Natural killer cell treated with Interleukin-12 subunit alpha and Interleukin-12 subunit beta and Interleukin-15 and Interleukin-18, amount 100 ng/mL, for 72 hours (primary cell): ENCODE results near the gene ANK3. TPM values are rescaled to one million over a fixed set of nuclear protein-coding genes. Genes with fewer than 3 reads are reported as not detected.

Experiments used
- ATAC-seq, 2 donors: fragments of 150-1000 bp; cut with Tn5 transposase in 1 of 2; sonication (Bioruptor Pico), chemical (Tn5 transposase) in 1 of 2; 2 replicates each; pipeline ENCODE4 v1.10.0; 2021
- DNase-seq: peaks from one replicate; pipeline ENCODE4 v3.0.0; 2022; ENCODE audit warnings: low spot score
- H3K27ac Mint-ChIP-seq, 2 donors: 1 replicate in 1 of 2; 2 replicates in 1 of 2; pipeline ENCODE4 v1.8.0; 2022; ENCODE audit warnings: mixed read lengths in 2 of 2, mild to moderate bottlenecking in 1 of 2, moderate library complexity in 1 of 2
- H3K27me3 Mint-ChIP-seq, 2 donors: 1 replicate in 1 of 2; 2 replicates in 1 of 2; pipeline ENCODE4 v1.8.0; 2022; ENCODE audit warnings: mixed read lengths in 2 of 2
- H3K36me3 Mint-ChIP-seq: one replicate; pipeline ENCODE4 v1.8.0; 2022; ENCODE audit warnings: mixed read lengths
- H3K4me1 Mint-ChIP-seq, 2 donors: 1 replicate in 1 of 2; 2 replicates in 1 of 2; pipeline ENCODE4 v1.8.0; 2022; ENCODE audit warnings: low read depth in 2 of 2, mixed read lengths in 2 of 2, mild to moderate bottlenecking in 1 of 2
- H3K4me3 Mint-ChIP-seq: one replicate; pipeline ENCODE4 v1.8.0; 2022; ENCODE audit warnings: mixed read lengths
- H3K9me3 Mint-ChIP-seq: 2 replicates; pipeline ENCODE4 v1.8.0; 2022; ENCODE audit warnings: mixed read lengths
- total RNA-seq, 2 donors: library from RNA; stranded (reverse); gene quantifications; one replicate each; pipeline ENCODE4 v1.2.3, GENCODE V29; 2022

Gene ANK3
- total RNA-seq, 2 donors from 2014 or later: 22.0 to 92.7 TPM

GRCh38 chr10:60021361-60021760, 368.3 kb downstream of the ANK3 start:
- H3K27me3 Mint-ChIP-seq: peaks cover 13 to 20% of the 10 kb centered on the region in 2 donors
- no peak for DNase-seq
- no peaks in the 10 kb centered on the region for H3K4me1 Mint-ChIP-seq
- H3K9me3 Mint-ChIP-seq: no peaks in the 10 kb centered on the region
- H3K4me3 Mint-ChIP-seq: no peak overlapping the region
- no peaks in the 10 kb centered on the region for H3K36me3 Mint-ChIP-seq
- no peak overlapping the region for H3K27ac Mint-ChIP-seq
- no peak for ATAC-seq

DNA sequence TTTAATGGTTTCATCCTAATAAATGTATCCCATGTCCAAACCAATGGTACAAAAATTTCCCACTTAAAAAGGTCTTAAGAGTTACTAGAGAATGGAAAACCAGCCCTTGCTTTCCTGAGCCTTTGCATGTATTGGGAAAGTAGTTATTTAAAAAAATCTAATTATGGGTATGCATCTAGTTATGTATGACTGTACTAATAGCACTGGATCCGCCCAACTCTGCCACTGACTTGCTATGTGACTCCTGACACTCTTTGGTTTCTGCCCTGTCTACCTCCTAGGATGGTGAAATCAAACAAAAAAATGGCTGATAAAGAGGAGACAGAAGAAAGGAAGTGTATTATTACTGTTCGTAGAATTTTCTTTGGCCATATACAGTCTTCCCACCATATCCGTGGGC, 372.9 kb downstream of the ANK3 start:
- Mint-ChIP-seq H3K4me3 (no peak overlapping the region), H3K9me3 (no peaks in the 10 kb centered on the region), H3K27ac (no peak overlapping the region), H3K4me1 (no peaks in the 10 kb centered on the region), H3K27me3 (peaks cover 17 to 21% of the 10 kb centered on the region in 2 donors), H3K36me3 (no peaks in the 10 kb centered on the region)
- DNase-seq (no peak), ATAC-seq (no peak)

GRCh38 chr10:60009710-60010383, 379.8 kb downstream of the ANK3 start:
- no peaks in the 10 kb centered on the region for H3K9me3 Mint-ChIP-seq
- H3K4me3 Mint-ChIP-seq: no peak overlapping the region
- DNase-seq: no peak

DNA sequence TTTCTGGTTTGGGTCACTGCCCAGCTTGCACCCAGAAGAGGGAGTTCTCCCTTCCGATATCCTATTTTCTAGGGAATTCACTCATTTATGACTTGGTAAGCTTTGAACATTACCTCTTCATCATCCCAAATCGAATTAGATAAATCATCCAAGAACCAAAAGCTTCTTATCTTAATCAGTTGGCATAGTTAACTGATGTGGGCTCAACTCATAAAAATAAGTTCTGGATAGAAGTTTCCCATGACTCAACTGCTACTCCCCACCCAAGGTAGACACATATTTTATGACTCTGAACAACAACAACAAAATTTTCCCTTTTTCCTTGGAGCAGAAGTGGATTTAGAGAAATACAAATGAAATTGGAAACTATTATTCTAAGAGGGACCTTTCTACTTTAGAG, 380.4 kb downstream of the ANK3 start:
- Mint-ChIP-seq H3K4me3 (no peak overlapping the region), H3K36me3 (no peaks in the 10 kb centered on the region), H3K9me3 (no peaks in the 10 kb centered on the region), H3K4me1 (no peaks in the 10 kb centered on the region), H3K27me3 (peaks cover 7 to 15% of the 10 kb centered on the region in 2 donors), H3K27ac (no peak overlapping the region)
- DNase-seq (no peak), ATAC-seq (no peak)

More at GRCh38 chr10:60009710-60010383, 379.8 kb downstream of the ANK3 start:
- H3K4me1 Mint-ChIP-seq: no peaks in the 10 kb centered on the region
- no peak overlapping the region for H3K27ac Mint-ChIP-seq
- no peak for ATAC-seq
- H3K27me3 Mint-ChIP-seq: peaks cover 7 to 15% of the 10 kb centered on the region in 2 donors
- H3K36me3 Mint-ChIP-seq: no peaks in the 10 kb centered on the region

- H3K36me3 Mint-ChIP-seq: no peaks in the 10 kb centered on the region
- ATAC-seq: no peak
Observed at GRCh38 chr10:60008816-60009215, 380.9 kb downstream of the ANK3 start.

GRCh38 chr10:60006062-60006461, 383.6 kb downstream of the ANK3 start:
- no peak overlapping the region for H3K27ac Mint-ChIP-seq
- no peaks in the 10 kb centered on the region for H3K4me1 Mint-ChIP-seq
- peaks cover 0 to 5% of the 10 kb centered on the region in 2 donors for H3K27me3 Mint-ChIP-seq
- DNase-seq: no peak
- no peak for ATAC-seq
- H3K36me3 Mint-ChIP-seq: no peaks in the 10 kb centered on the region
- H3K4me3 Mint-ChIP-seq: no peak overlapping the region
- H3K9me3 Mint-ChIP-seq: no peaks in the 10 kb centered on the region

More at GRCh38 chr10:60008816-60009215, 380.9 kb downstream of the ANK3 start:
- Mint-ChIP-seq H3K27ac (no peak overlapping the region), H3K4me3 (no peak overlapping the region), H3K9me3 (no peaks in the 10 kb centered on the region), H3K4me1 (no peaks in the 10 kb centered on the region), H3K27me3 (peaks cover 7 to 15% of the 10 kb centered on the region in 2 donors)
- no peak for DNase-seq

- no peak overlapping the region for H3K27ac Mint-ChIP-seq
- H3K4me1 Mint-ChIP-seq: peaks cover 0 to 3% of the 10 kb centered on the region in 2 donors
- no peak overlapping the region for H3K4me3 Mint-ChIP-seq
- ATAC-seq (no peak), DNase-seq (no peak)
- no peaks in the 10 kb centered on the region for H3K36me3 Mint-ChIP-seq
- no peaks in the 10 kb centered on the region for H3K27me3 Mint-ChIP-seq
- peaks cover 4% of the 10 kb centered on the region for H3K9me3 Mint-ChIP-seq
Observed at GRCh38 chr10:60003651-60004523, 385.8 kb downstream of the ANK3 start.

DNA sequence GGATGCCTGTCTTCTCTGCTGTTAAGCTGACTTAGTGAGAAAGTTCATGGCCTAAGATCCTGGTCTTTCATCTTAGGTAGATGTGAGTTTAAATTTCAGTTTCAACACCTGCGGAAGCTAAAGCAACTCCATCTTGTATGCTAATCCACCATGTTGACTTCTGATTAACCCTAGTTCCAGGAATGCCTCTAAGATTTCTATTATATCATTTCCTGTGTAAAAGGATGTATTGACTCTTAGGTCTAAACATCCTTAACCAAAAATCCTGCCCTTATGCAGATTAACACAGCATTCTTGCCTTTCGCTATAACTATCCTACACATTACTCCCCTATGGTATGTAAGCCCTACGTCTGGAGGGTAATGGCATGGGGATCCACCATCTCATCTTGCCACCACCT, 388.9 kb downstream of the ANK3 start:
- no peak for DNase-seq
- ATAC-seq: no peak
- H3K27ac Mint-ChIP-seq: no peak overlapping the region
- peaks cover 0 to 3% of the 10 kb centered on the region in 2 donors for H3K4me1 Mint-ChIP-seq
- H3K36me3 Mint-ChIP-seq: no peaks in the 10 kb centered on the region
- peaks cover 2 to 11% of the 10 kb centered on the region in 2 donors for H3K27me3 Mint-ChIP-seq
- peaks cover 4% of the 10 kb centered on the region for H3K9me3 Mint-ChIP-seq
- no peak overlapping the region for H3K4me3 Mint-ChIP-seq

GRCh38 chr10:59997827-59998525, 391.7 kb downstream of the ANK3 start:
- H3K27ac Mint-ChIP-seq: no peak overlapping the region
- peaks cover 0 to 3% of the 10 kb centered on the region in 2 donors for H3K4me1 Mint-ChIP-seq
- peaks cover 4% of the 10 kb centered on the region for H3K9me3 Mint-ChIP-seq
- ATAC-seq: no peak
- H3K36me3 Mint-ChIP-seq: no peaks in the 10 kb centered on the region
- peaks cover 5 to 19% of the 10 kb centered on the region in 2 donors for H3K27me3 Mint-ChIP-seq
- H3K4me3 Mint-ChIP-seq: no peak overlapping the region
- DNase-seq: no peak

DNA sequence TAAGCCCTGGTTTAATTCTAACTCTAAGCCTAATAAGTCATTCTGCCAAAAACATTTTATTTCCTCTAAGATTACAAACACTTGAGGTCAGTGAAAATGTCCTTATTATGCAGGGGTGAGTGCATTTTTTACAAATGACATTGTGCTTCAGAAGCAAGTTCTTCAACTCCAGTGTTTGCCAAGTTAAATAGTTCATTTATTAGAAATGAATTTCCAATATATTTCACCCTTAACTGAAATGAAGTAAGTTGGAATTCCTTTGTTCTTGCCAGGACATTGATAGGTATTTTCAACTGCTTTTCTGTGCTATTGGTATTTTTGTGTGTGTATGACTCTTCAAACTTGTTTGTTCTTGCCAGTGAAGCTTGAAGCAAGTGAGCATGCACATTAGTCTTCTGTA, 393.8 kb downstream of the ANK3 start:
- Mint-ChIP-seq H3K4me3 (no peak overlapping the region), H3K27ac (no peak overlapping the region), H3K27me3 (peaks cover 9 to 26% of the 10 kb centered on the region in 2 donors), H3K9me3 (peaks cover 4% of the 10 kb centered on the region), H3K36me3 (no peaks in the 10 kb centered on the region), H3K4me1 (peaks cover 5% of the 10 kb centered on the region in 2 donors)
- DNase-seq (no peak), ATAC-seq (no peak)

DNA sequence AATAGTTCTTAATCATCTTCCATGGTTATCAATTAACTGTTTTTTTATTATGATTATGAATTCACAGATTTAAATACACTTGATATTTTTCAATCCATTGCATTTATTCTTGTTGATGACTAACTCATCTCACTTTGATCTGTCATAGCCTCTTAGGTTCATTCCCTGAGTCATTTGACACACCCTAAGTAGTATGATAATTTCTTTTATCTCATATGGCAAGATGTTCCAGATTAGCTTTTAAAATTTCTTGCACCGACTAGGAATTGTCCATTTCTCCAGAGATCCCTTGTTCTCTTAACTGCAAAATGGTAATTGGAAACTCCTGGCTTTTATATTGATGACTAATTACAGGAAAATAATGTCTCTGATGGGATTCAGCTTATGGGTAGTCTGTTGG, 395.7 kb downstream of the ANK3 start:
- ATAC-seq (no peak), DNase-seq (no peak)
- Mint-ChIP-seq H3K4me3 (no peak overlapping the region), H3K27me3 (peaks cover 12 to 37% of the 10 kb centered on the region in 2 donors), H3K27ac (no peak overlapping the region), H3K36me3 (no peaks in the 10 kb centered on the region), H3K9me3 (no peaks in the 10 kb centered on the region), H3K4me1 (peaks cover 5% of the 10 kb centered on the region in 2 donors)

DNA sequence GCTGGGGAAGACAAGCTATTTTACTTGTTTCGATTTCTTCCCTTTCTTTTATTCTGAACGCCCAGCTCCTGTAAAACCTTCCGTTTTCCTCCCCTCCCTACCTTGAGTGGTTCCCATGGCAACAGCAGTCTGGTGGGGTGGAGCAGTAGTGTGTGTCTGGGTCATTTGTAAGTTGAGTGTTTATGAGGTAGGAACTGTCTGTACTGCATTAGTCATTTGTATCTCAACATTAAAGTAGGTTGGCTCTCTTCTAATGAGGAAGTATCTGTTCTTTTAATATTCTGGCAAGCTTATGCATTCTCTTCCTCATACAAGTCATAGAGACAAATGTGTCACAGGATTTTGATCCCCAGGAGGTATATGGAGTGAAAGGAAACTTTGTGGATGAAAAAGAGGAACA, 398.0 kb downstream of the ANK3 start:
- H3K27ac Mint-ChIP-seq: no peak overlapping the region
- H3K36me3 Mint-ChIP-seq: no peaks in the 10 kb centered on the region
- H3K4me3 Mint-ChIP-seq: no peak overlapping the region
- no peaks in the 10 kb centered on the region for H3K9me3 Mint-ChIP-seq
- DNase-seq: no peak
- ATAC-seq: no peak
- peaks cover 23 to 57% of the 10 kb centered on the region in 2 donors for H3K27me3 Mint-ChIP-seq
- peaks cover 5% of the 10 kb centered on the region in 2 donors for H3K4me1 Mint-ChIP-seq

DNA sequence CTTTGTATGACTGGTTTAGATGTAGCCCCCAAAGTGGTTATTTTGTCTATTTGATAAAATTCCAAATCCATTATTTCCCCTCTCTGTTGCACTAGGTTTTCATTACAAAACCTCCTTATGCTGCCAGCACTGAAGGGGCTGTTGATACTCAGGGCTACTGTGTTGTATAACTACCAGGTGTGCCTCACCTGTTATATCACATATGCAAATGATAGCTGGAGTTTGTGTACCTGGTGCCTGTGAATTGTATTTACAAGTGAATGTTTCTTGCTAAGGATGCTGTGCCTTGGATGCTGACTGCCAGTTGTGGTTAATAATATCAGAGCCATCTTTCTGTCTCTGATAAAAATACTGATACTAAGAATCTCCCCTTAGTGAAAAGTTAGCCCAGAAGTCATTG, 398.6 kb downstream of the ANK3 start:
- H3K27me3 Mint-ChIP-seq: peaks cover 21 to 56% of the 10 kb centered on the region in 2 donors
- H3K36me3 Mint-ChIP-seq: no peaks in the 10 kb centered on the region
- no peak overlapping the region for H3K27ac Mint-ChIP-seq
- H3K9me3 Mint-ChIP-seq: no peaks in the 10 kb centered on the region
- H3K4me1 Mint-ChIP-seq: peaks cover 5% of the 10 kb centered on the region in 2 donors
- DNase-seq (no peak), ATAC-seq (no peak)
- no peak overlapping the region for H3K4me3 Mint-ChIP-seq

GRCh38 chr10:59985639-59986038, 404.0 kb downstream of the ANK3 start:
- no peak for DNase-seq
- no peak for ATAC-seq
- Mint-ChIP-seq H3K4me3 (no peak overlapping the region), H3K4me1 (no peaks in the 10 kb centered on the region), H3K9me3 (no peaks in the 10 kb centered on the region), H3K27ac (no peak overlapping the region), H3K27me3 (peaks cover 17 to 38% of the 10 kb centered on the region in 2 donors), H3K36me3 (no peaks in the 10 kb centered on the region)
